ENCODE measurements around the gene PIP4K2C.

DNA sequence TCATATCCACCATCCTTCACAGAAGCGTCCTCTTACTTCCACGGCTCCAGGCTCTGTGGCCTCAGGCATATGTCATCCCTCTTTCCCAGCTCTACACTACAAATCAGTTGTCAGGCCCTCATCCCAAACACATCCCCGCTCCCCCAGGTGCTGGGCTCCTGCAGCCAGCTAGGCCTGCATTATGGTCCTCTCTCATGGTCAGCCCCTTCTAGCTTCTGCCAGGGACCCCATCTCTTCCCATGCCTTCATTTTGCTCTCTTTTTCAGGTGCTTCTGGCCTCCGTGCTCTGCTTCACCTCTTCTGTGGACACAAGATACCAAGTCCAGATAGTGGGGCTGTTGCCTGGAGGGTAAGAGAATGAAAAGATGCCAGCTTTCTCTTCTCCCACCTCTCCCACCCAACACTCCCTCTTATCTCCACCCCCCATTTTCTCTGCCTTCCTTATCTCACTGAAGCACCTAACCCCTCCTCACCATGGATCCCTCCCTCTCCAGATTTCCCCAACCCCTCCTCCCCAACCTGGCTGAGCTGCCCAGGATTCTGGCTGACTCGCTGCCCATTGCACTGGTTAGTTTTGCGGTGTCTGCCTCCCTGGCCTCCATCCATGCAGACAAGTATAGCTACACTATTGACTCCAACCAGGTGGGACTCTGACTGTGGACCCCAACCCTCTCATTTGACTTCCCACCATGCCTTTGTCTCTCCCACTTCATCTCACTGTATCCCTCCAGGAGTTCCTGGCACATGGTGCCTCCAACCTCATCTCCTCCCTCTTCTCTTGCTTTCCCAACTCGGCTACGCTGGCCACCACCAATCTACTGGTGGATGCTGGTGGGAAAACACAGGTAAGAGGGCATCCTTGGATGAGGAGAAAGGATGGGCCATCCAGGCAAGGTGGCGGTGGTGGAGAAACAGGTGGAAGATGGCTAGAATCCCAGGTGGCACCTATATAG, 31.6 kb downstream of the PIP4K2C start:
- TF ChIP-seq, protein P1, sequence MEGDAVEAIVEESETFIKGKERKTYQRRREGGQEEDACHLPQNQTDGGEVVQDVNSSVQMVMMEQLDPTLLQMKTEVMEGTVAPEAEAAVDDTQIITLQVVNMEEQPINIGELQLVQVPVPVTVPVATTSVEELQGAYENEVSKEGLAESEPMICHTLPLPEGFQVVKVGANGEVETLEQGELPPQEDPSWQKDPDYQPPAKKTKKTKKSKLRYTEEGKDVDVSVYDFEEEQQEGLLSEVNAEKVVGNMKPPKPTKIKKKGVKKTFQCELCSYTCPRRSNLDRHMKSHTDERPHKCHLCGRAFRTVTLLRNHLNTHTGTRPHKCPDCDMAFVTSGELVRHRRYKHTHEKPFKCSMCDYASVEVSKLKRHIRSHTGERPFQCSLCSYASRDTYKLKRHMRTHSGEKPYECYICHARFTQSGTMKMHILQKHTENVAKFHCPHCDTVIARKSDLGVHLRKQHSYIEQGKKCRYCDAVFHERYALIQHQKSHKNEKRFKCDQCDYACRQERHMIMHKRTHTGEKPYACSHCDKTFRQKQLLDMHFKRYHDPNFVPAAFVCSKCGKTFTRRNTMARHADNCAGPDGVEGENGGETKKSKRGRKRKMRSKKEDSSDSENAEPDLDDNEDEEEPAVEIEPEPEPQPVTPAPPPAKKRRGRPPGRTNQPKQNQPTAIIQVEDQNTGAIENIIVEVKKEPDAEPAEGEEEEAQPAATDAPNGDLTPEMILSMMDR (IDR thresholded peaks at IDR 0.05): no peak
- TF ChIP-seq, protein P2, sequence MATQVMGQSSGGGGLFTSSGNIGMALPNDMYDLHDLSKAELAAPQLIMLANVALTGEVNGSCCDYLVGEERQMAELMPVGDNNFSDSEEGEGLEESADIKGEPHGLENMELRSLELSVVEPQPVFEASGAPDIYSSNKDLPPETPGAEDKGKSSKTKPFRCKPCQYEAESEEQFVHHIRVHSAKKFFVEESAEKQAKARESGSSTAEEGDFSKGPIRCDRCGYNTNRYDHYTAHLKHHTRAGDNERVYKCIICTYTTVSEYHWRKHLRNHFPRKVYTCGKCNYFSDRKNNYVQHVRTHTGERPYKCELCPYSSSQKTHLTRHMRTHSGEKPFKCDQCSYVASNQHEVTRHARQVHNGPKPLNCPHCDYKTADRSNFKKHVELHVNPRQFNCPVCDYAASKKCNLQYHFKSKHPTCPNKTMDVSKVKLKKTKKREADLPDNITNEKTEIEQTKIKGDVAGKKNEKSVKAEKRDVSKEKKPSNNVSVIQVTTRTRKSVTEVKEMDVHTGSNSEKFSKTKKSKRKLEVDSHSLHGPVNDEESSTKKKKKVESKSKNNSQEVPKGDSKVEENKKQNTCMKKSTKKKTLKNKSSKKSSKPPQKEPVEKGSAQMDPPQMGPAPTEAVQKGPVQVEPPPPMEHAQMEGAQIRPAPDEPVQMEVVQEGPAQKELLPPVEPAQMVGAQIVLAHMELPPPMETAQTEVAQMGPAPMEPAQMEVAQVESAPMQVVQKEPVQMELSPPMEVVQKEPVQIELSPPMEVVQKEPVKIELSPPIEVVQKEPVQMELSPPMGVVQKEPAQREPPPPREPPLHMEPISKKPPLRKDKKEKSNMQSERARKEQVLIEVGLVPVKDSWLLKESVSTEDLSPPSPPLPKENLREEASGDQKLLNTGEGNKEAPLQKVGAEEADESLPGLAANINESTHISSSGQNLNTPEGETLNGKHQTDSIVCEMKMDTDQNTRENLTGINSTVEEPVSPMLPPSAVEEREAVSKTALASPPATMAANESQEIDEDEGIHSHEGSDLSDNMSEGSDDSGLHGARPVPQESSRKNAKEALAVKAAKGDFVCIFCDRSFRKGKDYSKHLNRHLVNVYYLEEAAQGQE (IDR thresholded peaks at IDR 0.05): no peak
- TF ChIP-seq BHLHE40 (IDR thresholded peaks at IDR 0.05; ENCODE audit: low read depth, low read length) (no peak), HOXB13 (CRISPR knock-in tag; IDR thresholded peaks at IDR 0.05; ENCODE audit: low read depth) (no peak), CBX8 (IDR thresholded peaks at IDR 0.05) (no peak), NPAS2 (CRISPR knock-in tag; IDR thresholded peaks at IDR 0.05; ENCODE audit: borderline replicate concordance) (no peak), HOXA7 (CRISPR knock-in tag; IDR thresholded peaks at IDR 0.05) (no peak)
- TF ChIP-seq, protein P3, sequence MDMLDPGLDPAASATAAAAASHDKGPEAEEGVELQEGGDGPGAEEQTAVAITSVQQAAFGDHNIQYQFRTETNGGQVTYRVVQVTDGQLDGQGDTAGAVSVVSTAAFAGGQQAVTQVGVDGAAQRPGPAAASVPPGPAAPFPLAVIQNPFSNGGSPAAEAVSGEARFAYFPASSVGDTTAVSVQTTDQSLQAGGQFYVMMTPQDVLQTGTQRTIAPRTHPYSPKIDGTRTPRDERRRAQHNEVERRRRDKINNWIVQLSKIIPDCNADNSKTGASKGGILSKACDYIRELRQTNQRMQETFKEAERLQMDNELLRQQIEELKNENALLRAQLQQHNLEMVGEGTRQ (IDR thresholded peaks at IDR 0.05): no peak

Data from A549 (cell line).